GM12875 (cell line): ENCODE measurements around the gene STEAP4.

Experiments used
- H3K4me3 ChIP-seq: one replicate; pipeline ENCODE4 v1.5.1; 2011; ENCODE audit warnings: low read depth, low read length, control low read depth
- CTCF ChIP-seq: IDR thresholded peaks from 2 replicates; pipeline ENCODE4 v1.5.1; 2011; ENCODE audit warnings: low read depth, mild to moderate bottlenecking, control low read depth, inconsistent platforms, low read length, moderate library complexity, borderline replicate concordance; ENCODE audit not compliant: insufficient read depth

Gene STEAP4

DNA sequence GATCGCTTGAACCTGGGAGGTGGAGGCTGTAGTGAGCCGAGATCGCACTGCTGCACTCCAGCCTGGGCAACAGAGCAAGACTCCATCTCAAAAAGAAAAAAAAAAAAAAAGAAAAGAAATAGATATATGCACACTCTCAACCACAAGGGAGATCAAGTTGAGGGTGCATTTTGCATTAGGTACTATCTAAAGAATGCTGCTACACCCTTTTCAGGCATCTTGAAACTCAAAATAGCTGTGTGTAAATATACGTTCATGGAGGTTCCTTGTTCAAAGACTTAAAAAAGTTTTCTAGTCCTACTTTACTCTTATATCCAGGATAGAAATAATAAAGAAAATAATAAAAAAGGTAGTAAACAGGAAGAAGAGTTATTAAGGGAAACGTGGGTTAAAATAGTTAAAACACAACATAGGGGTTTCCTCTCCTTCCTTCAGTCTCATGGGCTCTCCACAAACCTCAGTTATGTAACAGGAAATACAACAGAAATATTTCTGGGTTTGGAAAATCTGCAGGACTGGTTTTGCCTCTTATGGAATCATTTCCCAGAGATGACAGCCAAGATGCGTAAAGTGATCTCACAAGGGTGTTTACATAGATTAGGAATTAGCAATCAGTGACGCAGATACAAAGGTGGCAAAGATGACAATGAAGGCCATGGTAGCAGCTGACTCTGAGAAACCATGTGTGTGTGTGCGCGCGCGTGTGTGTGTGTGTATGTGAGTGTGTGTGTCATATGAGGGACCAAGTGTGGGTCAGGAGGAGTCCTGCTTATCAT lies 15.1 kb downstream of the STEAP4 start:
- no peak for TF ChIP-seq CTCF
- no peak overlapping the region for H3K4me3 ChIP-seq

DNA sequence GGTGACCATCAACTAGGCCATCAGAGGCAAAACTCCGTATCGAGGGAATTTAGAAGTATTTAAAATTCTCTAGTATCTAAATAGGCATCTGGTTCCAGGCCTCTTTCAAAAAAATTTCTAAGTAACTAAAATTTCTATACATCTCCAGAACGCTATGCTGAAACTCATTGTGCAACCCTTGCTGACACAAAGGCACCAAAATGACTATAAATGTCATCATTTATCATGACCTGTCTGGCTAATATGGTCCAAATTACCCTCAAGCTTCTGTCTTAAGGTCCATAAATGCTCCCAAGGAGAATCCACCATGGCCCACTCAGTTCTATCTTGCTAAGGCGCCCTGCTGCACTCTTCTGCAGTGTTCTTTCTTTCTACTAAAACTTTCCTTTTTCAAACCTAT lies 16.2 kb downstream of the STEAP4 start:
- no peak overlapping the region for H3K4me3 ChIP-seq
- TF ChIP-seq CTCF, result no peak

GRCh38 chr7:88289564-88290025 lies 17.1 kb downstream of the STEAP4 start:
- H3K4me3 ChIP-seq, result no peak overlapping the region
- no peak for TF ChIP-seq CTCF

DNA sequence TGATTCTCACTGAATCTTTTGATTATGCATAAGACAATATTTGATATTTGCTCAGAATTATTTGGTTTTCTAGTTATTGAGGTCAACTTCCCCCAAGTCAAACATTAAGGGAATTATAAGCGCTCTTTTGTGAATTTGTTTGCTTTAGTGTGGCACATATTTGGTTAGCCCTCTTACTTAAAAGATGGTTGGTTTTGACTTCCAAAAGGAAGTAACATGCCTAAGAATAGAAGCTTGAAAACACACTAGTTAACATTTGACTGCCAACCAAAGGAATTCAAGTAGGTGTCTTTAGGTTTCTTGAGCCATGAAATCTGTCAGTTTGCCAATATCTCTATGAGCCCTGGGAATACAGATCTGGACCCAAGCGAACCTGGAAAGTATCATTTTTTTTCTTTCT lies 24.9 kb downstream of the STEAP4 start:
- TF ChIP-seq CTCF, result no peak
- no peak overlapping the region for H3K4me3 ChIP-seq

DNA sequence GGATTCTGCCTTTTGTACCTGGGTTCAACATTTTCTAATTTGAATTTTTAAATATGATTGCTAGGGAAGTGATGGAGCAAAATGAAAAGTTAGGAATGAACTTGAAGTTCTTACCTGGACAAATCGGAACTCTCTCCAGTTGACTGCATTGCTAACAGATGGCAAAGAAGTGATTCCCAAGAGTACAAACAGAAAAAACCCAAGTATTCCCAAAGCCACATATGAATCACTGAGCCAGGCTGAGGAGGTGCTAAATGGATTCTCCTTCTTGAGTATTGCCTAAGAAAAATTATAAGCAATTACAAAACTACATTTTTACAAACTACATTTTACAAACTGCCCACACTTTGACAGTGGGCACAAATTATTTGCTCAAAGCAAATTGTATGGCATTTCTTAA lies 25.9 kb downstream of the STEAP4 start:
- no peak overlapping the region for H3K4me3 ChIP-seq
- TF ChIP-seq CTCF, result no peak

DNA sequence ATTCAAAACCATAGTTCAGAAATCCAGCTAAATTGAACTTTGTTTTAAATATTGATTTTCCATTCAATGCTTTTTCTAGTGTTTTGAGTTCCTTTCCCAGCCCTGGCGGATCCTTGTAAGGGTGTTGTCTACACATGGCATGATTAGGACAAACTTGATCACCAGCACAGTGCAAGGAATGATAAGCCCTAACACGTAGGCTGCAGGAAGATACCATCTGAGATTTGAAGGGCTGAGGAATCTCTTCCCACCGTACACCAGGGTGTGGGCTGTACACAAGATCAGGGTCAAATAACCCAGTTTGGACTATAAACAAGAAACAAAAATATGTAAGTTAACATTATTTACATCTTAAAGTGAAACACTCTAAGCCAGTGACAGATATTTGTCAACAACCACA lies 27.4 kb downstream of the STEAP4 start:
- H3K4me3 ChIP-seq, result no peak overlapping the region
- TF ChIP-seq CTCF, result no peak

DNA sequence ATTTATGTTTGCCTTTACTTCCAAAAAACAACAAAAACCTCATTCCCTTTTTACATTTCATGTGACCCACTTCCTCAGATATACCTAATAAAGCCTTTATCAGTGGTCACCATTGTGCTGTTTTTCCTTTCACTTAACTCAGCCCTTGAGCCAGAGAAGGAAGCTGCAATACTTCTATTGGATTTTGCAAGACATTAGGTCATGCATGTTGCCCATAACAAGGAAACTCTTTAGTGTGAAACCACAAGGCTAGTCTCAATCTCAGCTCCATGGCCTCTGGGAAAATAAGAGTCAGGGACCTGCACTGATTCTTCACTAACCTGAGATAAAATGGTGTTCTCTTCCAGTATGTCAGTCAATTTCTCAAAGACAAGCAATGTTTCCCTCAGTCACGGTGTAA lies 27.8 kb downstream of the STEAP4 start:
- TF ChIP-seq CTCF, result no peak

More for the DNA sequence above, 27.8 kb downstream of the STEAP4 start:
- H3K4me3 ChIP-seq, result no peak overlapping the region
